ENCODE data around the gene AMPD2. TPM values are rescaled to one million over a fixed set of nuclear protein-coding genes. Genes with fewer than 3 reads are reported as not detected.
"Not testable (repeated sequence)": the region's sequence is repeated elsewhere in the genome, so short reads cannot be mapped to it uniquely, and the experiment has no call there.

The AMPD2 gene
- total and polyA plus RNA-seq, 3 donors from 2014 or later: 35.0 to 54.5 (median 54.4) TPM

- no peaks in the 10 kb centered on the region for H3K4me1 ChIP-seq
- intact Hi-C loops (cut with DNase I; ENCODE audit: low total_unique reads): no loop called here
- H3K4me3 ChIP-seq: no peak overlapping the region
- H3K36me3 ChIP-seq (ENCODE audit: low read depth, missing control alignments): no peaks in the 10 kb centered on the region
- no peaks in the 10 kb centered on the region for H3K27me3 ChIP-seq
- TF ChIP-seq POLR2A (IDR thresholded peaks at IDR 0.05) (no peak), CTCF (IDR thresholded peaks at IDR 0.05) (no peak)
- 80 to 85% methylated on average over 3 of the region's 3 CpGs for WGBS, 2 donors
- no peak for DNase-seq
- no peaks in the 10 kb centered on the region for H3K9me3 ChIP-seq
- H3K27ac ChIP-seq: no peak overlapping the region
These were observed 57.8 kb downstream of the AMPD2 start for GRCh38 chr1:109677459-109677858.

- H3K9me3 ChIP-seq; H3K36me3 ChIP-seq (ENCODE audit: low read depth, missing control alignments); DNase-seq; H3K27me3 ChIP-seq; intact Hi-C loops (cut with DNase I; ENCODE audit: low total_unique reads); H3K4me1 ChIP-seq; H3K27ac ChIP-seq; H3K4me3 ChIP-seq: not testable (repeated sequence)
- 86 to 93% methylated on average over 2 of the region's 2 CpGs for WGBS, 2 donors
These were observed 59.0 kb downstream of the AMPD2 start for GRCh38 chr1:109678637-109679036.

MicroRNAs encoded within 50 kb of the gene (microRNA counts, 767-probe panel; counts per million panel counts)
- microRNA hsa-miR-197-3p: 2,360 to 6,406 counts per million in 2 donors

Small RNA genes lying within 50 kb of the gene (small RNA-seq; reads per million reads assigned to genes)
- gene RNU6V: 0 reads per million in 2 donors

Other genes with a start within 250 kb of the AMPD2 start
- gene SORT1, start 221.9 kb upstream of the AMPD2 start, total RNA-seq: 100 to 1,000 TPM; 174 to 212 TPM
- gene SORT1, start 221.9 kb upstream of the AMPD2 start, polyA plus RNA-seq (ENCODE audit: insufficient read depth, low read depth, low replicate concordance): 110 TPM
- gene PSMA5, start 193.4 kb upstream of the AMPD2 start, total RNA-seq: 10 to 100 TPM; 30.9 to 56.9 TPM
- gene PSMA5, start 193.4 kb upstream of the AMPD2 start, polyA plus RNA-seq (ENCODE audit: insufficient read depth, low read depth, low replicate concordance): 72.0 TPM
- 10 to 100 TPM; 46.1 to 67.5 TPM for gene SYPL2, start 153.3 kb upstream of the AMPD2 start, total RNA-seq
- 29.7 TPM for gene SYPL2, start 153.3 kb upstream of the AMPD2 start, polyA plus RNA-seq (ENCODE audit: insufficient read depth, low read depth, low replicate concordance)
- 10 to 100 TPM; 40.9 to 55.2 TPM for gene ATXN7L2, start 135.9 kb upstream of the AMPD2 start, total RNA-seq
- 28.7 TPM for gene ATXN7L2, start 135.9 kb upstream of the AMPD2 start, polyA plus RNA-seq (ENCODE audit: insufficient read depth, low read depth, low replicate concordance)
- 10 to 100 TPM in 1 of 2 donors, 1 to 10 TPM in 1; 8.0 to 11.5 TPM for gene CYB561D1, start 125.7 kb upstream of the AMPD2 start, total RNA-seq
- gene CYB561D1, start 125.7 kb upstream of the AMPD2 start, polyA plus RNA-seq (ENCODE audit: insufficient read depth, low read depth, low replicate concordance): 8.0 TPM
- gene AMIGO1, start 110.1 kb upstream of the AMPD2 start, total RNA-seq: 1 to 10 TPM; 5.1 to 6.0 TPM
- gene AMIGO1, start 110.1 kb upstream of the AMPD2 start, polyA plus RNA-seq (ENCODE audit: insufficient read depth, low read depth, low replicate concordance): 6.7 TPM
- 1 to 10 TPM; 2.5 to 4.1 TPM for gene GPR61, start 80.0 kb upstream of the AMPD2 start, total RNA-seq
- gene GPR61, start 80.0 kb upstream of the AMPD2 start, polyA plus RNA-seq (ENCODE audit: insufficient read depth, low read depth, low replicate concordance): 0.91 TPM
- gene GNAI3, start 71.2 kb upstream of the AMPD2 start, total RNA-seq: 1 to 10 TPM; 5.8 to 5.9 TPM
- gene GNAI3, start 71.2 kb upstream of the AMPD2 start, polyA plus RNA-seq (ENCODE audit: insufficient read depth, low read depth, low replicate concordance): 5.7 TPM
- 1 to 10 TPM; 2.8 to 3.0 TPM for gene GNAT2, start 221 bp upstream of the AMPD2 start, total RNA-seq
- gene GNAT2, start 221 bp upstream of the AMPD2 start, polyA plus RNA-seq (ENCODE audit: insufficient read depth, low read depth, low replicate concordance): 4.1 TPM
- gene GSTM4, start 36.3 kb downstream of the AMPD2 start, total RNA-seq: 10 to 100 TPM; 58.6 to 61.8 TPM
- 42.0 TPM for gene GSTM4, start 36.3 kb downstream of the AMPD2 start, polyA plus RNA-seq (ENCODE audit: insufficient read depth, low read depth, low replicate concordance)
- 100 to 1,000 TPM in 1 of 2 donors, 10 to 100 TPM in 1; 83.2 to 131 TPM for gene GSTM2, start 48.2 kb downstream of the AMPD2 start, total RNA-seq
- gene GSTM2, start 48.2 kb downstream of the AMPD2 start, polyA plus RNA-seq (ENCODE audit: insufficient read depth, low read depth, low replicate concordance): 68.0 TPM
- not detected for gene GSTM1, start 68.0 kb downstream of the AMPD2 start, total RNA-seq
- gene GSTM1, start 68.0 kb downstream of the AMPD2 start, polyA plus RNA-seq (ENCODE audit: insufficient read depth, low read depth, low replicate concordance): not detected
- 1 to 10 TPM; 5.5 to 6.5 TPM for gene GSTM5, start 92.4 kb downstream of the AMPD2 start, total RNA-seq
- gene GSTM5, start 92.4 kb downstream of the AMPD2 start, polyA plus RNA-seq (ENCODE audit: insufficient read depth, low read depth, low replicate concordance): 10.6 TPM
- 100 to 1,000 TPM; 748 to 769 TPM for gene GSTM3, start 121.2 kb downstream of the AMPD2 start, total RNA-seq
- gene GSTM3, start 121.2 kb downstream of the AMPD2 start, polyA plus RNA-seq (ENCODE audit: insufficient read depth, low read depth, low replicate concordance): 1,464 TPM
- 1 to 10 TPM; 3.3 to 7.2 TPM for gene EPS8L3, start 144.1 kb downstream of the AMPD2 start, total RNA-seq
- gene EPS8L3, start 144.1 kb downstream of the AMPD2 start, polyA plus RNA-seq (ENCODE audit: insufficient read depth, low read depth, low replicate concordance): 7.7 TPM

Measured in testis (tissue), 3 donors.